Erythroblast (primary cell): ENCODE measurements around the gene C12orf50.

Source experiments
- GATA1 ChIP-seq: IDR thresholded peaks from 2 replicates; pipeline ENCODE4 v1.6.1; 2011; ENCODE audit warnings: low read depth, mild to moderate bottlenecking, control low read depth, low read length, moderate library complexity
- POLR2A ChIP-seq: IDR thresholded peaks from 2 replicates; pipeline ENCODE4 v1.6.1; 2011; ENCODE audit warnings: mild to moderate bottlenecking, low read length

DNA sequence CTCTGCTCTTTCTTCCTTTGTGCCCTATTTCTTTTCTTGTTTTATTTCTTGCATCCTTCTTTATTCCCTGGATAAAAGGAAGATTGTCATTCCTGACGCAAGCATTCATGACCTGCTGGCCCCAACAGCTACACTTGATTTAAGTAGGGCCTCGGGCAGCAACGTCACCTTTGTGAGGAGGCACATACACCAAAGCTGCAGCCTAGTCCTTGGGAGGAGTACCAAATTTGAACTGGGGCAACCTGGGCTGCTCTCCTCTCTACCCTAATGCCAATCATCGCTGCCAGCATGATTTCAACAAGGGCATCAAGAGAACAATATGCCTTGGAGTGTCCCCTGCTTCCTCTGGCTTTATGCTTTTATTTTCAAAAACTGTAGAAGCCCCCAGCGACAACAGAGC lies 76.4 kb downstream of the C12orf50 start:
- TF ChIP-seq POLR2A (no peak), GATA1 (no peak)
